Measurements from ENCODE around the gene PCDHGB4. TPM values are rescaled to one million over a fixed set of nuclear protein-coding genes. Genes with fewer than 3 reads are reported as not detected.
A peak's percentile ranks its signal among the peaks of the same experiment; 100 is the strongest.

The PCDHGB4 gene
- total RNA-seq, 1 experiment from 2014 or later, result 0.49 TPM

- H3K27ac Mint-ChIP-seq (ENCODE audit: low read depth, unreplicated experiment), result no peak within 1 kb of the TSS
- TF ChIP-seq CTCF (IDR thresholded peaks at IDR 0.05; ENCODE audit: unreplicated experiment), result peak; percentile 29
- no TSS peak for BruUV-seq (replicated peaks)
- DNase-seq (ENCODE audit: unreplicated experiment), result peak; percentile 58
- H3K9me3 Mint-ChIP-seq (ENCODE audit: unreplicated experiment), result peaks cover 33% of the 10 kb centered on the region
- POLR2A ChIA-PET, result no interaction called here
- H3K36me3 Mint-ChIP-seq (ENCODE audit: insufficient read depth, unreplicated experiment), result no peaks in the 10 kb centered on the region
- H3K4me3 Mint-ChIP-seq (ENCODE audit: unreplicated experiment), result peak within 1 kb of the TSS; percentile 30
- intact Hi-C loops (cut with micrococcal nuclease), result no loop called here
- no peaks in the 10 kb centered on the region for H3K4me1 Mint-ChIP-seq (ENCODE audit: insufficient read depth, unreplicated experiment)
- H3K27me3 Mint-ChIP-seq (ENCODE audit: insufficient read depth, unreplicated experiment), result no peaks in the 10 kb centered on the region
- CTCF ChIA-PET, result interaction anchor here (0.6 to 1.7 kb wide), 7 partner anchors 12 to 214 kb away, joined by 3 to 6 read pairs (median 3); partner anchors contain the start of gene PCDHGA2
Observed at GRCh38 chr5:141349917-141350619, 37.4 kb upstream of the PCDHGB4 start, which contains the start of gene PCDHGB1. Gene PCDHGB1, plus strand, starts transcription at chr5:141350099. Its CDS starts 162 bp downstream, at chr5:141350261.

GRCh38 chr5:141351591-141351990 is 35.9 kb upstream of the PCDHGB4 start:
- BruUV-seq (replicated peaks), result no TSS peak
- peaks cover 42% of the 10 kb centered on the region for H3K9me3 Mint-ChIP-seq (ENCODE audit: unreplicated experiment)
- no peaks in the 10 kb centered on the region for H3K27me3 Mint-ChIP-seq (ENCODE audit: insufficient read depth, unreplicated experiment)
- no peaks in the 10 kb centered on the region for H3K4me1 Mint-ChIP-seq (ENCODE audit: insufficient read depth, unreplicated experiment)
- intact Hi-C loops (cut with micrococcal nuclease), result no loop called here
- CTCF ChIA-PET, result interaction anchor here (0.6 kb wide), 1 partner anchor 21 kb away, joined by 5 read pairs; the partner anchor contains the start of gene PCDHGA1
- H3K4me3 Mint-ChIP-seq (ENCODE audit: unreplicated experiment), result no peak overlapping the region
- no peaks in the 10 kb centered on the region for H3K36me3 Mint-ChIP-seq (ENCODE audit: insufficient read depth, unreplicated experiment)
- no peak for TF ChIP-seq CTCF (IDR thresholded peaks at IDR 0.05; ENCODE audit: unreplicated experiment)
- no peak overlapping the region for H3K27ac Mint-ChIP-seq (ENCODE audit: low read depth, unreplicated experiment)
- no peak for DNase-seq (ENCODE audit: unreplicated experiment)
- POLR2A ChIA-PET, result no interaction called here

- no peak for TF ChIP-seq CTCF (IDR thresholded peaks at IDR 0.05; ENCODE audit: unreplicated experiment)
- ChIA-PET CTCF (interaction anchor here (0.7 to 2.0 kb wide), 5 partner anchors 11 to 204 kb away, joined by 3 to 8 read pairs (median 3); partner anchors contain the start of genes PCDHGA3 and PCDHGB3), POLR2A (interaction anchor here (0.9 to 1.6 kb wide), 2 partner anchors 8 to 35 kb away, joined by 3 to 5 read pairs; partner anchors contain the start of gene TAF7)
- Mint-ChIP-seq H3K9me3 (ENCODE audit: unreplicated experiment) (peaks cover 38% of the 10 kb centered on the region), H3K27ac (ENCODE audit: low read depth, unreplicated experiment) (no peak within 1 kb of the TSS), H3K27me3 (ENCODE audit: insufficient read depth, unreplicated experiment) (no peaks in the 10 kb centered on the region), H3K4me1 (ENCODE audit: insufficient read depth, unreplicated experiment) (no peaks in the 10 kb centered on the region), H3K36me3 (ENCODE audit: insufficient read depth, unreplicated experiment) (no peaks in the 10 kb centered on the region), H3K4me3 (ENCODE audit: unreplicated experiment) (no peak within 1 kb of the TSS)
- peak; percentile 9 for DNase-seq (ENCODE audit: unreplicated experiment)
- BruUV-seq (replicated peaks), result no TSS peak
- intact Hi-C loops (cut with micrococcal nuclease), result no loop called here
Observed at GRCh38 chr5:141354900-141355469, 32.5 kb upstream of the PCDHGB4 start, which contains the start of gene PCDHGA4. Gene PCDHGA4, plus strand, starts transcription at chr5:141355021. Its CDS starts 87 bp downstream, at chr5:141355108.

- ChIA-PET CTCF (interaction anchor here (0.6 to 2.0 kb wide), 7 partner anchors 9 to 203 kb away, joined by 3 to 8 read pairs (median 3); partner anchors contain the start of genes PCDHGA3 and PCDHGB3), POLR2A (interaction anchor here (0.9 to 1.6 kb wide), 2 partner anchors 9 to 35 kb away, joined by 3 to 5 read pairs; partner anchors contain the start of gene TAF7)
- Mint-ChIP-seq H3K36me3 (ENCODE audit: insufficient read depth, unreplicated experiment) (no peaks in the 10 kb centered on the region), H3K4me1 (ENCODE audit: insufficient read depth, unreplicated experiment) (no peaks in the 10 kb centered on the region), H3K4me3 (ENCODE audit: unreplicated experiment) (no peak overlapping the region), H3K27me3 (ENCODE audit: insufficient read depth, unreplicated experiment) (no peaks in the 10 kb centered on the region), H3K9me3 (ENCODE audit: unreplicated experiment) (peaks cover 35% of the 10 kb centered on the region), H3K27ac (ENCODE audit: low read depth, unreplicated experiment) (no peak overlapping the region)
- TF ChIP-seq CTCF (IDR thresholded peaks at IDR 0.05; ENCODE audit: unreplicated experiment), result no peak
- no peak for DNase-seq (ENCODE audit: unreplicated experiment)
- BruUV-seq (replicated peaks), result no TSS peak
- intact Hi-C loops (cut with micrococcal nuclease), result no loop called here
Observed at GRCh38 chr5:141355641-141356040, 31.9 kb upstream of the PCDHGB4 start.
